HCT116 (cell line): ENCODE measurements around the gene PPP2R5D. TPM values are rescaled to one million over a fixed set of nuclear protein-coding genes. Genes with fewer than 3 reads are reported as not detected.

Experiments used
- ATAC-seq: fragments of 200-7000 bp; cut with Tn5 transposase; 2 replicates; pipeline ENCODE4 v1.9.1; 2020; ENCODE audit warnings: mild to moderate bottlenecking, moderate library complexity
- BruUV-seq: library from RNA; stranded (reverse); fragments of 400-500 nt; replicated peaks from 2 replicates; lab custom pipeline; 2021; lab: Mats Ljungman, UMichigan
- CTCF ChIA-PET: fragments of 300-600 bp; sonication (Branson Sonifier 250); formaldehyde crosslinking; loops from one replicate; lab custom pipeline; 2021; ENCODE audit warnings: antibody characterized with exemption; lab: Charles Lee
- POLR2A ChIA-PET: fragments of 300-600, 350-600 bp; sonication (Branson Sonifier 250); formaldehyde crosslinking; loops from one replicate; lab custom pipeline; 2021; ENCODE audit warnings: antibody characterized with exemption; lab: Charles Lee
- RAD21 ChIA-PET, 2 experiments: fragments of 300-600 bp; sonication (Branson Sonifier 250); formaldehyde crosslinking; loops; one replicate each; lab custom pipeline; 2023; ENCODE audit warnings: low total read pairs in 2 of 2; ENCODE audit not compliant: uncharacterized antibody in 2 of 2, unreplicated experiment in 2 of 2, low non-redundant PET in 1 of 2; lab: Charles Lee
- DNase-seq: peaks from one replicate; pipeline ENCODE4 v3.0.0-alpha.2; 2010; ENCODE audit warnings: low read depth, low spot score
- H2AFZ ChIP-seq: fragments of 200-600 bp; shearing (Covaris generic), sonication (generic); 2 replicates; pipeline ENCODE4 v1.6.1; 2017; ENCODE audit warnings: low read depth, mixed run types, mixed read lengths, antibody characterized with exemption, low read length; ENCODE audit not compliant: poor library complexity, severe bottlenecking
- H3K27ac ChIP-seq: 2 replicates; pipeline ENCODE4 v1.5.1; 2012; ENCODE audit warnings: low read depth, low read length
- H3K27me3 ChIP-seq: fragments of 200-600 bp; sonication (generic); 2 replicates; pipeline ENCODE4 v1.6.1; 2016; ENCODE audit warnings: mixed run types, low read length, mixed read lengths; ENCODE audit not compliant: insufficient read depth
- H3K36me3 ChIP-seq, 2 experiments: fragments of 200-500 bp in 1 of 2; fragments of 200-600 bp in 1 of 2; sonication (Bioruptor generic) in 1 of 2; sonication (generic) in 1 of 2; 2 replicates each; pipeline versions ENCODE4 v1.5.1 to v1.6.1; 2014 to 2016; ENCODE audit warnings: low read length in 2 of 2, inconsistent platforms in 1 of 2, mixed read lengths in 1 of 2, mixed run types in 1 of 2; ENCODE audit not compliant: insufficient read depth in 2 of 2, control insufficient read depth in 1 of 2
- H3K4me1 ChIP-seq, 2 experiments: fragments of 200-600 bp in 1 of 2; sonication (generic) in 1 of 2; 2 replicates each; pipeline versions ENCODE4 v1.5.1 to v1.6.1; 2012 to 2017; ENCODE audit warnings: low read length in 2 of 2, inconsistent platforms in 1 of 2, mild to moderate bottlenecking in 1 of 2, mixed read lengths in 1 of 2, mixed run types in 1 of 2, moderate library complexity in 1 of 2; ENCODE audit not compliant: insufficient read depth in 2 of 2, control insufficient read depth in 1 of 2
- H3K4me2 ChIP-seq: fragments of 200-600 bp; sonication (generic); 2 replicates; pipeline ENCODE4 v1.6.1; 2017; ENCODE audit warnings: mixed run types, low read length, mixed read lengths
- H3K4me3 ChIP-seq, 2 experiments: fragments of 200-600 bp in 1 of 2; sonication (generic) in 1 of 2; replicated peaks in 1 of 2; 2 replicates each; pipeline ENCODE4 v1.5.1; 2011 to 2016; ENCODE audit warnings: low read length in 2 of 2, control low read depth in 1 of 2, low read depth in 1 of 2, mild to moderate bottlenecking in 1 of 2, mixed read lengths in 1 of 2, mixed run types in 1 of 2
- H3K79me2 ChIP-seq: fragments of 200-600 bp; sonication (generic); 2 replicates; pipeline ENCODE4 v1.6.1; 2017; ENCODE audit warnings: mild to moderate bottlenecking, mixed run types, low read length, moderate library complexity, mixed read lengths; ENCODE audit not compliant: insufficient read depth
- H3K9ac ChIP-seq: fragments of 200-600 bp; sonication (generic); 2 replicates; pipeline ENCODE4 v1.6.1; 2016; ENCODE audit warnings: low read length, mixed read lengths
- H3K9me2 ChIP-seq: fragments of 200-600 bp; sonication (generic), shearing (Covaris generic); 2 replicates; pipeline ENCODE4 v1.6.1; 2017; ENCODE audit warnings: mixed run types, mild to moderate bottlenecking, moderate library complexity; ENCODE audit not compliant: insufficient read depth
- H3K9me3 ChIP-seq, 2 experiments: fragments of 200-500 bp in 1 of 2; fragments of 200-600 bp in 1 of 2; sonication (Bioruptor generic) in 1 of 2; sonication (generic) in 1 of 2; 2 replicates each; pipeline ENCODE4 v1.6.1; 2014 to 2017; ENCODE audit warnings: low read length in 2 of 2, mixed read lengths in 2 of 2, inconsistent platforms in 1 of 2, low read depth in 1 of 2, mild to moderate bottlenecking in 1 of 2, mixed run types in 1 of 2, moderate library complexity in 1 of 2; ENCODE audit not compliant: control insufficient read depth in 1 of 2, insufficient read depth in 1 of 2
- H4K20me1 ChIP-seq: fragments of 200-600 bp; sonication (generic), shearing (Covaris generic); 2 replicates; pipeline ENCODE4 v1.6.1; 2017; ENCODE audit warnings: mixed run types, mild to moderate bottlenecking, moderate library complexity; ENCODE audit not compliant: insufficient read depth
- ATF3 ChIP-seq: IDR thresholded peaks from 2 replicates; pipeline ENCODE4 v1.6.1; 2012
- EZH2 ChIP-seq: fragments of 200-600 bp; sonication (generic); IDR thresholded peaks from 2 replicates; pipeline ENCODE4 v1.6.1; 2017; ENCODE audit warnings: antibody characterized with exemption, mixed run types
- EZH2phosphoT487 ChIP-seq: fragments of 200-600 bp; IDR thresholded peaks from 2 replicates; pipeline ENCODE4 v1.6.1; 2018; ENCODE audit warnings: antibody characterized with exemption, borderline replicate concordance
- MAX ChIP-seq: IDR thresholded peaks from 2 replicates; pipeline ENCODE4 v1.6.1; 2012
- POLR2A ChIP-seq: IDR thresholded peaks from 2 replicates; pipeline ENCODE4 v1.7.0; 2011; ENCODE audit warnings: borderline replicate concordance; ENCODE audit not compliant: insufficient read depth, insufficient read length; ENCODE audit errors: extremely low read depth
- POLR2AphosphoS5 ChIP-seq: IDR thresholded peaks from 2 replicates; pipeline ENCODE4 v1.6.1; 2011; ENCODE audit warnings: mild to moderate bottlenecking, low read depth, low read length, moderate library complexity
- RAD21 ChIP-seq: IDR thresholded peaks from 2 replicates; pipeline ENCODE4 v1.6.1; 2012; ENCODE audit warnings: low read depth, mild to moderate bottlenecking
- TCF7L2 ChIP-seq: IDR thresholded peaks from 2 replicates; pipeline ENCODE4 v1.7.0; 2011; ENCODE audit warnings: borderline replicate concordance, inconsistent platforms; ENCODE audit not compliant: insufficient read depth, insufficient read length; ENCODE audit errors: extremely low read depth
- YY1 ChIP-seq: IDR thresholded peaks from 2 replicates; pipeline ENCODE4 v1.6.1; 2011; ENCODE audit warnings: low read length, low read depth, moderate library complexity, mild to moderate bottlenecking; ENCODE audit not compliant: insufficient replicate concordance; ENCODE audit errors: extremely low read depth
- ZBTB33 ChIP-seq: IDR thresholded peaks from 2 replicates; pipeline ENCODE4 v1.6.1; 2011; ENCODE audit warnings: mild to moderate bottlenecking, low read length, moderate library complexity; ENCODE audit not compliant: insufficient replicate concordance; ENCODE audit errors: extremely low read depth
- ZNF274 ChIP-seq: fragments of 200-500 bp; sonication (Bioruptor generic); IDR thresholded peaks from 2 replicates; pipeline ENCODE4 v1.6.1; 2014; ENCODE audit warnings: mild to moderate bottlenecking, low read depth, low read length, inconsistent platforms
- intact Hi-C: fragments of 100-400 bp; cut with micrococcal nuclease; formaldehyde crosslinking; loops from 2 replicates; pipeline ENCODE4 v1.10.0; 2022
- total RNA-seq: library from RNA; stranded (reverse); gene quantifications from one replicate; pipeline ENCODE4 v1.2.1, GENCODE V29; 2021; ENCODE audit not compliant: unreplicated experiment

Gene PPP2R5D
- total RNA-seq, 1 experiment from 2014 or later: 49.6 TPM

- Histone ChIP-seq H3K36me3 (no peaks in the 10 kb centered on the region; a peak in 1 of 4 replicates), H3K27ac (no peak overlapping the region), H4K20me1 (no peaks in the 10 kb centered on the region), H3K79me2 (no peaks in the 10 kb centered on the region), H2AFZ (no peak overlapping the region), H3K9me3 (no peaks in the 10 kb centered on the region), H3K4me3 (no peak overlapping the region), H3K27me3 (no peaks in the 10 kb centered on the region), H3K4me1 (peaks cover 10 to 17% of the 10 kb centered on the region in 2 experiments), H3K4me2 (no peak overlapping the region), H3K9me2 (no peaks in the 10 kb centered on the region), H3K9ac (no peak overlapping the region)
- ATAC-seq (no peak), DNase-seq (no peak)
- ChIA-PET CTCF (no interaction called here), POLR2A (interaction anchor here (1.2 kb wide), 1 partner anchor 21 kb away, joined by 3 read pairs; the partner anchor contains the start of gene PPP2R5D), RAD21 (interaction anchor here in 1 of 2 experiments (0.6 kb wide), 1 partner anchor 529 kb away, joined by 6 read pairs; no protein-coding TSS in a partner anchor)
- intact Hi-C loops: loop anchor here (5.0 kb wide), 1 partner anchor 180 kb away; no protein-coding TSS in a partner anchor
- no TSS peak for BruUV-seq
- TF ChIP-seq RAD21 (no peak), ZNF274 (no peak)
Observed at GRCh38 chr6:42962502-42963178, 21.7 kb upstream of the PPP2R5D start.

DNA sequence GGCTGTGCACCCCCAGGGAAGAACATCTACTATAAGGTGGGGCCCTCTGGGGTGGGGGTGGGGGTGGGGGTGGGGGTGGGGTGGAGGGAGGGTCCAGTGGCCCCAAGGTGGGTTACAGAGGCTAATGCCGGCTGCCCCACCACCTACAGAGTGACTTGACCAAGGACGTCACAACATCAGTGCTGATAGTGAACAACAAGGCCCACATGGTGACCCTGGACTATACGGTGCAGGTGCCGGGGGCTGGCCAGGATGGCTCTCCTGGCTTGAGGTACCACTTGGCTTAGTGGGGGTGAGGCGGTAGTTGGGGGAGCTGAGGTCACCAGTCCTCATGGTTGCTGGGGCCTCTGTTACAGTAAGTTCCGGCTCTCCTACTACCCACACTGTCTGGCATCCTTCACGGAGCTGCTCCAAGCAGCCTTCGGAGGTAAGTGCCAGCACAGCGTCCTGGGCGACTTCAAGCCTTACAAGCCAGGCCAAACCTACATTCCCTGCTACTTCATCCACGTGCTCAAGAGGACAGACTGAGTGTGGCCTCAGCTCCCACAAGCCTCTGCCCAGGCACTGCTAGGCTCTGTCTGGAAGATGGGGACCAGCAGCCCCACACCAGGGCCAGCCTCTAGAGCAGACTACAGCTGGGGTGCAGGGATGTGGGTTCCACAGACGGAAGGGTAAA, 21.1 kb upstream of the PPP2R5D start:
- no peaks in the 10 kb centered on the region for H3K27me3 ChIP-seq
- peak; percentile 7; the same call in 1 of the 2 replicates for ATAC-seq
- DNase-seq: no peak
- no peak overlapping the region for H3K9ac ChIP-seq
- no peak overlapping the region for H3K27ac ChIP-seq
- H3K9me3 ChIP-seq: no peaks in the 10 kb centered on the region
- ChIA-PET POLR2A (interaction anchor here (1.2 kb wide), 1 partner anchor 21 kb away, joined by 3 read pairs; the partner anchor contains the start of gene PPP2R5D), CTCF (no interaction called here), RAD21 (interaction anchor here in 1 of 2 experiments (0.6 kb wide), 1 partner anchor 528 kb away, joined by 6 read pairs; no protein-coding TSS in a partner anchor)
- BruUV-seq: no TSS peak
- no peaks in the 10 kb centered on the region; a peak in 2 of 4 replicates for H3K36me3 ChIP-seq
- intact Hi-C loops: loop anchor here (5.0 kb wide), 1 partner anchor 179 kb away; no protein-coding TSS in a partner anchor
- no peaks in the 10 kb centered on the region for H3K9me2 ChIP-seq
- no peaks in the 10 kb centered on the region for H3K79me2 ChIP-seq
- no peak overlapping the region for H3K4me3 ChIP-seq
- no peak overlapping the region for H2AFZ ChIP-seq
- TF ChIP-seq ATF3: no peak
- no peak for TF ChIP-seq POLR2A
- no peak for TF ChIP-seq MAX
- no peak for TF ChIP-seq TCF7L2
- no peak for TF ChIP-seq EZH2phosphoT487
- TF ChIP-seq POLR2AphosphoS5: no peak
- TF ChIP-seq ZBTB33: no peak
- TF ChIP-seq EZH2: no peak
- no peak for TF ChIP-seq YY1
- H4K20me1 ChIP-seq: no peaks in the 10 kb centered on the region
- H3K4me1 ChIP-seq: peaks cover 10 to 17% of the 10 kb centered on the region in 2 experiments
- no peak overlapping the region for H3K4me2 ChIP-seq
